Liver (tissue), 9 donors: ENCODE results near the gene CARD11. TPM values are rescaled to one million over a fixed set of nuclear protein-coding genes. Genes with fewer than 3 reads are reported as not detected.

Experiments used
- DNase-seq: peaks from one replicate; pipeline ENCODE4 v3.0.0-alpha.2; 2017; ENCODE audit warnings: low spot score
- H3K27ac ChIP-seq, 2 donors: one replicate each; pipeline ENCODE4 v1.7.0; 2013; ENCODE audit warnings: inconsistent platforms in 2 of 2, low read length in 2 of 2, control low read depth in 1 of 2, low read depth in 1 of 2, mild to moderate bottlenecking in 1 of 2
- H3K27me3 ChIP-seq, 4 donors: one replicate each; pipeline versions ENCODE4 v1.6.1 to v1.7.0; 2013; ENCODE audit warnings: low read length in 3 of 4, inconsistent platforms in 1 of 4, mild to moderate bottlenecking in 1 of 4, moderate library complexity in 1 of 4; ENCODE audit not compliant: control insufficient read depth in 4 of 4, insufficient read depth in 4 of 4
- H3K36me3 ChIP-seq, 4 donors: one replicate each; pipeline versions ENCODE4 v1.6.1 to v1.7.0; 2013; ENCODE audit warnings: low read length in 3 of 4, mild to moderate bottlenecking in 3 of 4, low read depth in 1 of 4, moderate library complexity in 1 of 4; ENCODE audit not compliant: control insufficient read depth in 4 of 4, insufficient read depth in 3 of 4
- H3K4me1 ChIP-seq, 4 donors: one replicate each; pipeline versions ENCODE4 v1.6.1 to v1.7.0; 2013; ENCODE audit warnings: low read length in 3 of 4, mild to moderate bottlenecking in 3 of 4, moderate library complexity in 1 of 4; ENCODE audit not compliant: control insufficient read depth in 4 of 4, insufficient read depth in 4 of 4
- H3K4me3 ChIP-seq, 3 donors: one replicate each; pipeline versions ENCODE4 v1.6.1 to v1.7.0; 2013; ENCODE audit warnings: low read length in 3 of 3, control low read depth in 1 of 3, low read depth in 1 of 3, mild to moderate bottlenecking in 1 of 3
- H3K9ac ChIP-seq, 2 donors: one replicate each; pipeline ENCODE4 v1.7.0; 2013; ENCODE audit warnings: low read length in 2 of 2, mild to moderate bottlenecking in 2 of 2, moderate library complexity in 2 of 2, control low read depth in 1 of 2, low read depth in 1 of 2
- H3K9me3 ChIP-seq, 4 donors: one replicate each; pipeline versions ENCODE4 v1.6.1 to v1.7.0; 2013; ENCODE audit warnings: low read length in 3 of 4; ENCODE audit not compliant: control insufficient read depth in 4 of 4
- ATF3 ChIP-seq: IDR thresholded peaks from 2 replicates; pipeline ENCODE4 v1.6.1; 2016; ENCODE audit warnings: antibody characterized with exemption
- EGR1 ChIP-seq, 2 donors: IDR thresholded peaks; 2 replicates each; pipeline ENCODE4 v1.6.1; 2016 to 2018; ENCODE audit warnings: antibody characterized with exemption in 2 of 2, low read depth in 2 of 2
- FOXA1 ChIP-seq: IDR thresholded peaks from 2 replicates; pipeline ENCODE4 v1.6.1; 2016; ENCODE audit warnings: antibody characterized with exemption
- FOXA2 ChIP-seq: IDR thresholded peaks from 2 replicates; pipeline ENCODE4 v1.6.1; 2016; ENCODE audit warnings: antibody characterized with exemption
- GABPA ChIP-seq, 2 donors: IDR thresholded peaks in 1 of 2; conservative IDR thresholded peaks in 1 of 2; 2 replicates each; pipeline ENCODE4 v1.6.1; 2016; ENCODE audit warnings: antibody characterized with exemption in 2 of 2, mild to moderate bottlenecking in 1 of 2, moderate library complexity in 1 of 2
- HNF4A ChIP-seq, 2 donors: conservative IDR thresholded peaks; 2 replicates each; pipeline ENCODE4 v1.6.1; 2016; ENCODE audit warnings: antibody characterized with exemption in 2 of 2, mild to moderate bottlenecking in 2 of 2
- HNF4G ChIP-seq: IDR thresholded peaks from 2 replicates; pipeline ENCODE4 v1.6.1; 2016; ENCODE audit warnings: antibody characterized with exemption
- JUND ChIP-seq, 2 donors: IDR thresholded peaks; 2 replicates each; pipeline ENCODE4 v1.6.1; 2016; ENCODE audit warnings: antibody characterized with exemption in 2 of 2
- NR2F2 ChIP-seq: IDR thresholded peaks from 2 replicates; pipeline ENCODE4 v1.6.1; 2016; ENCODE audit warnings: antibody characterized with exemption
- RAD21 ChIP-seq, 2 donors: IDR thresholded peaks; 2 replicates each; pipeline ENCODE4 v1.6.1; 2016; ENCODE audit warnings: antibody characterized with exemption in 2 of 2, mild to moderate bottlenecking in 2 of 2
- REST ChIP-seq: IDR thresholded peaks from 2 replicates; pipeline ENCODE4 v1.6.1; 2016; ENCODE audit warnings: antibody characterized with exemption, mild to moderate bottlenecking
- RXRA ChIP-seq, 2 donors: IDR thresholded peaks; 2 replicates each; pipeline ENCODE4 v1.6.1; 2017 to 2018; ENCODE audit warnings: antibody characterized with exemption in 2 of 2, mild to moderate bottlenecking in 1 of 2
- SP1 ChIP-seq: IDR thresholded peaks from 2 replicates; pipeline ENCODE4 v1.6.1; 2018; ENCODE audit warnings: antibody characterized with exemption, mild to moderate bottlenecking
- TAF1 ChIP-seq: conservative IDR thresholded peaks from 2 replicates; pipeline ENCODE4 v1.6.1; 2016; ENCODE audit warnings: antibody characterized with exemption, mild to moderate bottlenecking
- YY1 ChIP-seq: IDR thresholded peaks from 2 replicates; pipeline ENCODE4 v1.6.1; 2016; ENCODE audit warnings: antibody characterized with exemption, mild to moderate bottlenecking
- WGBS: extraction: QIAGEN DNeasy Blood & Tissue Kit; methylation state at CpG from one replicate; pipeline ENCODE4 v1.1.7; 2013; 5-methylcytosine and 5-hydroxymethylcytosine counted together
- polyA plus RNA-seq, 2 donors: library from polyadenylated mRNA; stranded (reverse) in 1 of 2; unstranded in 1 of 2; fragments of 200-250 nt in 1 of 2; fragments of >200 nt in 1 of 2; fragmentation: Nextera tagmentation in 1 of 2; extraction: Ambion mirVana in 1 of 2; gene quantifications; one replicate each; pipeline versions ENCODE4 v1.2.1 to v1.2.3, GENCODE V29; 2013 to 2015
- total RNA-seq, 2 donors: library from RNA; depleted of rRNA; stranded (reverse); fragments of >200 nt; gene quantifications; one replicate each; pipeline ENCODE4 v1.2.3, GENCODE V29; 2014
- TF ChIP-seq, protein P1 (sequence below): fragments of 150-350 bp; IDR thresholded peaks from 2 replicates; pipeline ENCODE4 v1.5.1; 2017; ENCODE audit warnings: improper control_type of control experiment, low read depth, low read length; ENCODE audit not compliant: missing input control
- TF ChIP-seq, protein P2 (sequence below): IDR thresholded peaks from 2 replicates; pipeline ENCODE4 v1.6.1; 2016; ENCODE audit warnings: antibody characterized with exemption
- donor health status: healthy.
- donor health status: healthy.
- donor health status: healthy.
- donor health status: healthy.
- donor health status: healthy.

The CARD11 gene
- total and polyA plus RNA-seq, 4 donors, result 0.42 to 1.3 (median 0.83) TPM

- 72% methylated on average over 11 of the region's 11 CpGs for WGBS
Observed at GRCh38 chr7:2954433-2954853, 89.2 kb downstream of the CARD11 start.

DNA sequence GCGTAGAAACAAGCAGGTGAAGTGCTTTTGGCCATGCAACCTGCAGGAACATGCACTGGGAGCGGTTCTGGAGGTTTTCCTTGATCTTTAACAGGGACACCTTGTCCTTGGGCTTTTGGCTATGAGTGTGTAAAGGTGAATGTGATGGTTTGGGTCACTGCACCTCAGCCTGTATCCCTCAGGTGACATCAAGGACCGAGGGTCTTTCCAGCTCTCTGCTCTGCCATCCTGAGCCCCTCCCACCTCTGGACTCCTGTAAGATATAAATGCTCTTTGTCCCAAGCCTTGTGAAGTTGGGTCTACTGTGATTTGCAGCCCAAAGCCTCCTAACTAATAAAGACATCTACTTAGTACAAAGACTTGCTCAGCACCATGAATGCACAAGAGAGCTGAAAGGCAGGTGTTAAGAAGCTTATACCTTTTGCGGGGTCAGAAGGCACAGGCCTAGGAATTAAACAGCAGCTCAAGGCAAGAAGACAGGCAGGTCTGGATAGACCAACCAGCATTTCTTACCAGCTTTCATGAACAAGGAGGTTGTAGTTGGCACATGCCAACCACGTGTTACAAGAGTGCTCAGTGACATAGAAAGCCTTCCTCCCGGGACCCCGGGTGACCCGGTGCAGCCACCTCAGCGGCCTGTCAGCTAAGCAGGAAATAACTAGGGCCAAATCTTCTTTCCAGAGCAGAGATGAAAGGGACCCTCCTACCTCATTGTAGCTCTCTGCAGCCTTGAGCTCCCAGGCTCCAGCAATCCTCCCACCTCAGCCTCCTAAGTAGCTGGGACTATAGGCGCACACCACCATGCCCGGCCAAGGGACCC, 89.9 kb downstream of the CARD11 start:
- WGBS, result 80% methylated on average over 11 of the region's 11 CpGs
- DNase-seq, result no peak

More at GRCh38 chr7:2954433-2954853, 89.2 kb downstream of the CARD11 start:
- H3K27ac ChIP-seq, result no peak overlapping the region
- no peaks in the 10 kb centered on the region for H3K27me3 ChIP-seq
- H3K36me3 ChIP-seq, result no peaks in the 10 kb centered on the region
- no peak overlapping the region for H3K4me3 ChIP-seq
- H3K9ac ChIP-seq, result no peak overlapping the region
- H3K9me3 ChIP-seq, result peaks cover 0 to 4% (median 0%) of the 10 kb centered on the region in 4 donors
- DNase-seq, result no peak
- H3K4me1 ChIP-seq, result no peaks in the 10 kb centered on the region
- TF ChIP-seq JUND (IDR thresholded peaks at IDR 0.05) (no peak), GABPA (IDR thresholded peaks at IDR 0.05 in 1 of 2, conservative IDR thresholded peaks at IDR 0.05 in 1 of 2) (no peak), RXRA (IDR thresholded peaks at IDR 0.05) (no peak), TAF1 (no peak), RAD21 (IDR thresholded peaks at IDR 0.05) (no peak)

More for the DNA sequence above, 89.9 kb downstream of the CARD11 start:
- TF ChIP-seq RXRA (IDR thresholded peaks at IDR 0.05) (no peak), REST (no peak), RAD21 (IDR thresholded peaks at IDR 0.05) (no peak), FOXA2 (no peak), SP1 (no peak), ATF3 (no peak), NR2F2 (no peak), HNF4G (no peak), YY1 (no peak), JUND (IDR thresholded peaks at IDR 0.05) (no peak), HNF4A (conservative IDR thresholded peaks at IDR 0.05) (no peak), EGR1 (IDR thresholded peaks at IDR 0.05; ENCODE audit: low read depth in 2 of 2) (no peak), FOXA1 (no peak), TAF1 (no peak), GABPA (IDR thresholded peaks at IDR 0.05 in 1 of 2, conservative IDR thresholded peaks at IDR 0.05 in 1 of 2) (no peak)
- TF ChIP-seq, protein P1, sequence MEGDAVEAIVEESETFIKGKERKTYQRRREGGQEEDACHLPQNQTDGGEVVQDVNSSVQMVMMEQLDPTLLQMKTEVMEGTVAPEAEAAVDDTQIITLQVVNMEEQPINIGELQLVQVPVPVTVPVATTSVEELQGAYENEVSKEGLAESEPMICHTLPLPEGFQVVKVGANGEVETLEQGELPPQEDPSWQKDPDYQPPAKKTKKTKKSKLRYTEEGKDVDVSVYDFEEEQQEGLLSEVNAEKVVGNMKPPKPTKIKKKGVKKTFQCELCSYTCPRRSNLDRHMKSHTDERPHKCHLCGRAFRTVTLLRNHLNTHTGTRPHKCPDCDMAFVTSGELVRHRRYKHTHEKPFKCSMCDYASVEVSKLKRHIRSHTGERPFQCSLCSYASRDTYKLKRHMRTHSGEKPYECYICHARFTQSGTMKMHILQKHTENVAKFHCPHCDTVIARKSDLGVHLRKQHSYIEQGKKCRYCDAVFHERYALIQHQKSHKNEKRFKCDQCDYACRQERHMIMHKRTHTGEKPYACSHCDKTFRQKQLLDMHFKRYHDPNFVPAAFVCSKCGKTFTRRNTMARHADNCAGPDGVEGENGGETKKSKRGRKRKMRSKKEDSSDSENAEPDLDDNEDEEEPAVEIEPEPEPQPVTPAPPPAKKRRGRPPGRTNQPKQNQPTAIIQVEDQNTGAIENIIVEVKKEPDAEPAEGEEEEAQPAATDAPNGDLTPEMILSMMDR, result no peak
- TF ChIP-seq, protein P2, sequence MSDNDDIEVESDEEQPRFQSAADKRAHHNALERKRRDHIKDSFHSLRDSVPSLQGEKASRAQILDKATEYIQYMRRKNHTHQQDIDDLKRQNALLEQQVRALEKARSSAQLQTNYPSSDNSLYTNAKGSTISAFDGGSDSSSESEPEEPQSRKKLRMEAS, result no peak
- H3K9me3 ChIP-seq, result peaks cover 0 to 4% (median 0%) of the 10 kb centered on the region in 4 donors
- H3K4me1 ChIP-seq, result no peaks in the 10 kb centered on the region
- no peaks in the 10 kb centered on the region for H3K27me3 ChIP-seq
- H3K4me3 ChIP-seq, result no peak overlapping the region
- H3K9ac ChIP-seq, result no peak overlapping the region
- H3K36me3 ChIP-seq, result no peaks in the 10 kb centered on the region
- no peak overlapping the region for H3K27ac ChIP-seq
